ENCODE results near the gene MAGI2.
A peak's percentile ranks its signal among the peaks of the same experiment; 100 is the strongest.

The MAGI2 gene

DNA sequence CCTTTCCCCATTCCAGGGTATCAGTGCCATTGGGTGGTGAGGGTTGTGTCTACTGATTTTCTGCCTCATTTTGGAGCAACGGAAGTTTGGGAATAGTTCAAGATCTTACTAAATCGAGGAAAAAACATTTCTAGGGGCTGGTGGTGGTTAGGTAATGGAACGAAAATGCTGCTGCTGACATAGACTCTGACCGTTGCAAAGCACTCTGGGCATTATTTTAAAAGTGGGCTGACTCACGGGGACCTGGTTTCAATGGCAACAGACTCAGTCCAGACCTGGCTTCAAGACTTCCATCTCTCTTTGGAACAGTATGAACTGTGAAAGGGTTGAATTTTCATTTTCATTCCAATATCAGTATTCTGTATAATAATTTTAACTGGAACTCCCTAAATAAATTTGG lies 1370.9 kb downstream of the MAGI2 start:
- DNase-seq (ENCODE audit: low read depth): no peak

DNA sequence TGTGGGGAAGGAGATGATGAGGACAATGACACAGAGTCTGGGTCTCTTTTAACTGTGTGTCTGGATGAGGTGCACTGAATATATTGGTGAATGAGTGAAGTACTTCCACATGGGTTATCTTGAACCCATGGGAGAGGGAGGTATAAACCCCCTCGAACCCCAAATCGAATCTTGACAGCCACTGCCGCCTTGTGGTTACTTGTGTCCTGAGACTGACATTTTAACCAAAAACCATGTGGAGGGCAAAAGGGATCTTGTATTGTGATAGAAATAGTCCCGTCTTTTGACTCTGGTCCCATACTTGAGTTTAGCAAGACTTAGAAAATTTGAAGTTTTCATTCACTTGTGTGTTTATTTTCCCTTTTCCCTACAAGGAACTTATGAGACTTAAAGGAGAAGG lies 1371.6 kb downstream of the MAGI2 start:
- no peak for DNase-seq (ENCODE audit: low read depth)

DNA sequence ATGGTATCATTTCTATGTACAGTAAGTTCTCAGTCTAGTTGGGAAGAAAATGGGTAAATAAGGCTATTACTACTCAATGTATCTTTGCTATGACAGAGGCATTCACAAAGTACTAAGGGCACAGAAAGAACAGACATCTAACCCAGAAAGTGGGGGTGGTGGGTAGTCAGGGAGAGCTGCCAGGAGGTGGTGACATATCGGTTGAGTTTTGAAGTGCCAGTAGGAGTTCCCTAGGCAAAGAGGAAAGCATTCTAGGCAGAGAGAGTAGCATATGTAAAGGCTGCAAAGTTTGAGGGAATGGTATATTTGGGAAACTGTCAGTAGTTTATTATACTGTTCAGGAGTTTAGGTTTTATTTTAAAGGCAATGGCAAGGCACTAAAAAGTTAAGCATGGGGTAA lies 1372.1 kb downstream of the MAGI2 start:
- no peak for DNase-seq (ENCODE audit: low read depth)

DNA sequence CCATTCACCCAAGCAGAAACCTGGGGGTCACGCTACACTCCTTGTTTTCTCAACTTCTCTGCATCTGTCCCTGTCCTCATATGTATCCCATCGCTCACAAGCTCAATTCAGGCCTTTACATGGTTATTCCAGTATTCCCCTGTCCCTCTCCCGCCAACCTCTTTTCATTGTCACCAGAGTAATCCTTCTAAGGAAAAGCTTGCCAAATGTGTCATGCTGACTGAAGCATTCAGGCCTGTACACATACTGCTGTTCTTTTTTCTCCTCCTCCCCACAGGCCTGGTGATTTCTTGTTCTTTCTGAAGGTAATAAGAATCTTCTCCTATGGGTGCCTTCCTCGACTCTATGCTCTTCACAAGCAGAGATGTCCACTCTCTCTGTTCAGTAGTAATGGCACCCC lies 1372.7 kb downstream of the MAGI2 start:
- no peak for DNase-seq (ENCODE audit: low read depth)

DNA sequence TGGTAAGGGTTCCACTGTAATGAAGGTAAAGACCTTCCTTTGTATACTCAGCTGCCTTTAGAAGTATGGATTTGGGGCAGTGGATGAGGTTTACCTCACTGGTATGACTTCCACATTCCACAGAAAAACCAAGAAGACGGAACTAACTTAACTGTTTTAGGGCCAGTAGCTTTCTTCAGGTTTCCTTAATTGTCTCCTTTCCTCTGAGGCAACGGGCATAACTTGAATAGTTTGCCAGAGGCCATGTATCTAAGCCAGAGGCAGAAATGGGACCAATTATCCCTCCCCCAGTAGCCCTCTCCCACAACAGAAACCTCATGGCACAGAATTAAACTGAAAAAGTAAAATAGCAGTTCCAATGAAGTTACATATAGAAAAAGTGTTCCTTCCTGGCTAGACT lies 1373.2 kb downstream of the MAGI2 start:
- no peak for DNase-seq (ENCODE audit: low read depth)

DNA sequence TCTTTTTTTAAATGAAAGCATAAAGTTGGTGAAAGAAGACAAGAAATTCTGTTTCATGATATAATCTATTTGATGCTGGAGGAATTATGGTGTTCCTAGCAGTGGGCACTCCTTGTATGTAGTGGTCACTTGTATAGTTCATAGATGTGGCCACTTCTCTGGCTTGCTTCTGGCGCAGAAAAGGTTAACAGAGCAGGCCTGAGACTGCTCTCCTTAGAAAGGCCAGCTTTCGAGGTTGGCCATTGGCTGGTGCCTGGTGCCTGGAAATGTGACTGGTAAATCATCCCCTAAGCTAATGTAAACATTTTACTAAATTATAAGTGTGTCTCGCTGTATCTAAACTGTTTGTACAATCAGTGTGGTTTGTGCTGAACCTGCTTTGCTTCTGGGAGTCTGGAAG lies 1378.8 kb downstream of the MAGI2 start:
- DNase-seq (ENCODE audit: low read depth): no peak

DNA sequence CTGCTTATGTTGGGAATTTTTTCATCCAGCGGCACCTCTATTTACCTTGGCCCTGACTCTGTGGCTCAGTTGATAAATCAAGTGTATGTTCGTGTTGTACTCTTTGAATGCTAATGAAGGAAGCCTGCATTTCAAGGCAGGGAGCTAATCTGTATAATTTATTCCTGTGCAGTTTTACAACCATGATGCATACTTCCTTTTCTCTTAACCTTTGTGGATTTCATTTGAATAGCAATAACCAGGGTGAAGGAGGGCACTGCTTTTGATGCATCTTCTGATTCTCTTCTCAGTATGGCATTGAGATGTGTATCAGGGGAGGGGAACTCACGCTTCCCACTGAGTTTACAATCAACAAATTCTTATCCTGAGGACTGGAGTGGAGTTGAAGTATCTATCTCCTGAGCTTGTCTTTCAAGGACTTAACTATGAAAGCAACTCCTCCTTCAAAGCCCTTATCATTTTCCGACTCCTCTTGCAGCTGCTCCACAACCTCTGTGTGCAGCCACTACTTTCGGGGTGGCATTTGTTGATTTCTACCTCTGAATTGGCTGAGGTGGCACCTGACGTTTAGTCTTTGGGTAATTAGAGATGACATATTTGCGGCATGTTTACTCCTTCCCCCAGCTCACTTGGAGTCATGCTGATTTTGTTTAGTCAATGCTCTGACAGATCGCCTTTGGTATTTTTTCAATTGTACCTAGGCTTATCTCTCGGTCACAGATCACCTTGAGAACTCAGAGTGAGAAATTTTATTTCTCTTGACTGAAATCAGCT lies 1379.7 kb downstream of the MAGI2 start:
- no peak for DNase-seq (ENCODE audit: low read depth)

DNA sequence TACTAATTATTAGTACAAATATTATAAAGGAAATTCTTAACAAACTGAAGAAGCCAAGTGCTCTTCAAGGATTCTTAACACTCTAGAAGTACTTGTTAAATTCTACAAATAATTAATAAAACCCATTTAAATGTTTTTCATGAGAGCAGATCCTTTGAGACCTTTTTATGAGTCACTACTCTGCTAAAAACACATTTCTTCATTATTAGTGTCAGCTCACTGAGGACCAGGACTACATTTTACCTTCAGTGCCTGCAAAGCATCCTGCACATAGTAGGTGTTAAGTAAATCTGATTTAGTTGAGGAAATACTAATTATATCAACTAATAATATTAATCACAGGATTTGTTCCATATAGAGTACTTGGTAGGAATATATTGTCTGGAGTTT lies 1381.3 kb downstream of the MAGI2 start:
- DNase-seq (ENCODE audit: low read depth): no peak

DNA sequence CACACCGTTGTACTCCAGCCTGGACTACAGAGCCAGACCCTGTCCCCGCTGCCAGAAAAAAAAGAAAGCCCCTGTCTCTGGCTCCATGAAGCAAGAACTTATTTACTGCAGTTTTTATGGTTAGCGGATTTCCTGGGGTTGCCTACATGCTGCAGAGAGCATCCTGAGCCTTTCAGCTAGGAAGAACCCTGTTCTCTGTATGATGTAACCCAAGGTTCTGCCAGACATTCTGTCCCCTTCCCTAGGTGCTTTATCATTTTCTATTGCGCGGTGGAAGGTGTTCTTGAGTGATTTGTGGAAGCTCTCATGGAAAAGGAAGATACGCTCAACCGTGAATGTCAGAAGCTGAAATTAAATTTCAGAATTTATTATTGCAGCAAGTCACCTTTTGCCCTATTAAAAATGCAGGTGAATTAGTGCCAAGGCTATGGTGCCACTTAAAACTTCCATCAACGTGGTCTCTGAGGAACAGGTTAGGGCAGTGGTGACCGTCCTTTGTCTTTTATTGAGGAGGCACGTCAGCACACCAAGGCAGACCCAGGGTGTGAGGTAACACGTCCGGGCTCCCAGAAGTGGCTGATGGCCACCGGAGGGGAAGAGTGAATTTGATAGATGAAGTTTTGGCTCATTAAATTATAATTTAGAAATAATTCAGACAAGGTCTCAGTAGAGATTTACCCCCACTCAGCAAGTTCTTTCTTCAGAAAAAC lies 1381.8 kb downstream of the MAGI2 start:
- DNase-seq (ENCODE audit: low read depth): no peak

DNA sequence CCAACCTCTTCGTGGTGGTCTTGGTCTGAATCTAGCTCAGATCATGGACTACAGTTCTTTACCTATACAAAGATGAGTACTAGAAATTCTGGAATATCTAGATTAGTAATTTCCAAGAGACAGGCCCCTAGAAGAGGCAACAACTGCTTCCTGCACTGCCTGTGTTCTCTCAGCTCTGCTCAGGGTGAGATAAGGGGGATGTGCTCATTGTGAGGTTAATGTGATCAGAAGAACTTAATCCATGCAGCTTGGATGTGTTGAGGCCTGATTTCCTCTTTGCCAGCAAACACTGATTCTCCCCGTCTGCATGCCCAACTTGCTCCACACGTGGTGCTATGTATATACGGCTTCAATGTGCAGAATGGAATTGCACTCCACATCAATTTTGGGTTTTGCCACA lies 1386.9 kb downstream of the MAGI2 start:
- DNase-seq (ENCODE audit: low read depth): no peak

DNA sequence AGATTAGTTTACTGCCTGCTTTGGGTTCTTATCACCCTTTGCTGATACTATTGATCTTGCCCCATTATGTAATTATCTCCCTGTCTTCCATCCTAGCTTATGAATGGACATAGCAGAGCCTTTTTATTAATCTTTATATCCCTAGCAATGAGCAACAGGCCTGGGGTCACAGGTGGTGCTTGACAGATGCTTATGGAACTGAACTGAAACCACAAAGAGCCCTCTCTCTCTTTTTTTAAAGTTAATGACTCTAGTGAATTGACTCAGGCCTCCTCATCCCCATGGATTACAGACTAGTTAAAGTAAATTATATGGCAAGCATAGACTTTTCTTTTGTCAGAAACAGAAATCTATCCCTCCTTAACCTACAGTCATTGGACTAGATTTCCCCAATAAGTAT lies 1389.7 kb downstream of the MAGI2 start:
- no peak for DNase-seq (ENCODE audit: low read depth)

DNA sequence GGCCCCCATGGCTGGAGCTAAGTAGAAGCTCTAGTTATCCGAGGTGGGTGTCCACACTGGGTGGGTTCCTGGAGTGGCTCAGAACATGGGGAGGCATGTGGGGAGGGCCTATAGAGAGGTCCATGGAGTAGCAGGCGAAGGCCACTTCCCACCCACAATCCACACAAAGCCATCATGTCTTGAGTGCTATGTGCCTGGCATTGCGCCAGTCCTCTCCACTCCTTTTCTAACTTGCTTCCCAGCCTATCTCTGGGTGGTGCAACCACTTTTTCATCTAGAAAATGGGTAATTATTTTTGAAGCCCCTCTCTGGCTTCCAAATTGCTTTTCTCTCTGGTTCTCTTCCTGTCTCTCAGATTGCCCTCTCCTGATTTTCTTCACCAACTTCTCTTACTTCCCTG lies 1391.3 kb downstream of the MAGI2 start:
- DNase-seq (ENCODE audit: low read depth): no peak

DNA sequence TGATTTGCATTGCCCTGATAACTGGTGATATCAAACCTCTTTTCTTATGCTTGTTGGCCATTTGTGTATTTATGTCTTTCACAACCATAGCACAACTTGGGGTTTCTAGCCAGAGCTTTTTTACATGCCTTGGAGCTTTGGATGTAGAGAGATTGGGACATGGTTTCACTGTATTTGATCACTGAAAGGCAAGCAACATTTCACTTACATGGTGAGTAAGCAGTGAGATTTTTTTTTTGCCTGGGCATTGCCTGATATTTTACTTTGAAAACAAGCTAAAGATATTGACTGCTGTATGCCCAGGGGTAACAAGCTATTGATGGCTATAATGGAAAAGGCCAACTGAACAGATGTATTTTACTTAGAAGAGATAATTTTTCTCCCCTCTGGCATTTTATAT lies 1395.9 kb downstream of the MAGI2 start:
- no peak for DNase-seq (ENCODE audit: low read depth)

DNA sequence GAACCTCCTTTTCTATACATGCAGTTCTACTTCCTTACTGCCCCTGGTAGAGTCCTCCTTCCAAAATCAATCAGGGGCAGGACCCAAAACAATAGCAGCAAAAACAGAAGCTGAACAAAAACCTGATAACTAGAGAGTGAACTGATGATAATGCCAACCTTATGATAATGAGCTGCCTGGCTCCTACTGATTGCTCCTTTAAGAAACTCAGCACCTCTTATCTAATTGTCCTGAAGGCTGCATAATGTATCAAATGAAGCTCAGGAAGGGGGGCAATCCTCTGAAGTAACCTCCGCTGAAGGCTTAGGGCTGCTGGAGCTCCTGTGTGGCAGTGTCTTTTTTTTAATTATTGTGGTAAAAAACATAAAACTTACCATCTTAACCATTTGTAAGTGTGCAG lies 1397.9 kb downstream of the MAGI2 start:
- no peak for DNase-seq (ENCODE audit: low read depth)

DNA sequence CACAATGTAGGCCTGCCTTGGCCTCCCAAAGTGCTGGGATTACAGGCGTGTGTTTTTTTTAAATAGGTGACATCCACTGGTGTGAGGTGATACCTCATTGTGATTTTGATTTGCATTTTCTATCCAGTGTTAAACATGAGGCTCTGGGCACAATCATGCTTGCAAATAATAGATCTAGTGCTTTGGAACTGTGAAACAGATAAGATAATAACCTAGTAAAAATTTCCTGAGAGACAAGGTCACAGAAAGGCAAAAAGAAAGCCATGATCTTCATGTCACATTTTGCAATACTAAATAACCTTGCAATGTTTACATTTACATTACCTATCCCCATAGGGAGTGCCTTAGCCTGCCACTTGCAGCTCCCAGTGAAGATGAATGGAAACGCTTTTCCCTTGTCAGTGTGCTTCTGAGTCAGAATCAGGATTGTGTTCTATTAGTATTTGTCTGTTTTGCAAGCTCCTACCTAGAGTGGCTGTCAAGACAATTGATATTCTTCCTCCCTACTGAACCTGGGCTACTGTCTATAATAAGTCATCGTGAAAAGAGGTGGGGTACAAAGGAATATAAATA lies 1398.4 kb downstream of the MAGI2 start:
- no peak for DNase-seq (ENCODE audit: low read depth)

DNA sequence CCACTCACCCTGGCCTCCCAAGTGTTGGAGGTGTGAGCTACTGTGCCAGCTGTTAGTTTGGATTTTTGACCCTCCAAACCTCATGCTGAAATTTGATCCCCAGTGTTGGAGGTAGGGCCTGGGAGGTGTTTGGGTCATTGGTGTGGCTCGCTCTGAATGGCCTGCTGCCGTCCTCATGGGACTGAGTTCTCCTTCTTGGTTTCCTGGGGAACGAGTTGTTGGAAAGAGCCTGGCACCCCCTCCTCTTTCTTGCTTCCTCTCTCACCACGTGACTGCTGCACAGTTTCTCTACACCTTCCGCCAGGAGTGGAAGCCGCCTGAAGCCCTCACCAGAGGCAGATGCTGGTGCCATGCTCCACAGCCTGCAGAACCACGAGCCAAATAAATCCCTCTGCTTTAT lies 1401.4 kb downstream of the MAGI2 start:
- no peak for DNase-seq (ENCODE audit: low read depth)

DNA sequence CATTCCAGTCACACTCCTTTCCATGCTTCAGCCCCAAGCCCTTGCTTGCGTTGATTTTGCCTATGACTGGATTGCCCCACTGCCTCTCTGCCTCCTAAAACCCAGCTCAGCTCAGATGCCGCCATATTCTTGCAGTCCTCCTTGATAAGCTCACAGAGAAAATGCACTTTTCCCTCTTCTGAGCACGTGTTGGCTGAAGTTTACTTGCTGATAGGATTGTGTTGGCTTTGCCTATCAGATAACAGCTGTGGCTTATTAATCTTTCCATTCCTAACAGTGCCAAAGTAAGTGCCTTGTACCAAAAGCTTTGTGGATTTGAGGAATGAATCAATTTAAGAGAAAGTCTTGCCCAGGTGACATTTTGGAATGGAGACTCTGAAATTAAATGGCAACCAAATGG lies 1405.7 kb downstream of the MAGI2 start:
- DNase-seq (ENCODE audit: low read depth): no peak

DNA sequence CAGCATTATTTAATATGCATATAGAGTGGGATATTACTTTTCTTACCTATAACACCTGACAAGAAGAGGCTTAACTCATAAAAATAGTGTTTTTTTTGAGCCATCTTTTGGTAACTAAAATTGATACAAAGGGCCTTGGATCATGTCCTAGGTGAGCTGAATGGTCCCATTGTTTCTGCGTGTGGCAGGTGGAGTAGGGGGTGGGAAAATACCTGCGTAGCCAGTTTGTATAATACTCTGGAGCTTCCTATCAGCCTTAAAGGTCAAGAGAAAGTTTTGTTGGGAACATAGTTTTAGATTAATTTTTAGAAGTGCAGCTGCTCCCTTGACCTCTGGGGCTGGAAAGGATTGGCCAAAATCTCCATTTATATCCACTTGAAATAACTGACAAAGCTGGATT lies 1410.3 kb downstream of the MAGI2 start:
- no peak for DNase-seq (ENCODE audit: low read depth)

DNA sequence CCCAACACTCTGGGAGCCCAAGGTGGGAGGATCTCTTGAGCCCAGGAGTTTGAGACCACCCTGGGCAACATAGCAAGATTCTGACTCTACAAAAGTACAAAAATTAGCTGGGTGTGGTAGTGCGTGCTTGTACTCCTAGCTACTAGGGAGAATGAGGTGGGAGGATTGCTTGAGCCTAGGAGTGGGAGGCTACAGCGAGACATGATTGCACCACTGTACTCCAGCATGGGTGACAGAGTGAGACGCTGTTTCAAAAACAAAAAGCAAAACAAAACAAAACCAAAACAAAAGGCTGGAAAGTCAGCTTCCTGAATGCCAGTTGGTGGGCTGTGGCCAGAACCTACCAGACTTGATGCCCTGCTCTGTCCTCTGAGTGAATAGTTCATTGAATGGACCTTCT lies 1412.0 kb downstream of the MAGI2 start:
- DNase-seq (ENCODE audit: low read depth): no peak

DNA sequence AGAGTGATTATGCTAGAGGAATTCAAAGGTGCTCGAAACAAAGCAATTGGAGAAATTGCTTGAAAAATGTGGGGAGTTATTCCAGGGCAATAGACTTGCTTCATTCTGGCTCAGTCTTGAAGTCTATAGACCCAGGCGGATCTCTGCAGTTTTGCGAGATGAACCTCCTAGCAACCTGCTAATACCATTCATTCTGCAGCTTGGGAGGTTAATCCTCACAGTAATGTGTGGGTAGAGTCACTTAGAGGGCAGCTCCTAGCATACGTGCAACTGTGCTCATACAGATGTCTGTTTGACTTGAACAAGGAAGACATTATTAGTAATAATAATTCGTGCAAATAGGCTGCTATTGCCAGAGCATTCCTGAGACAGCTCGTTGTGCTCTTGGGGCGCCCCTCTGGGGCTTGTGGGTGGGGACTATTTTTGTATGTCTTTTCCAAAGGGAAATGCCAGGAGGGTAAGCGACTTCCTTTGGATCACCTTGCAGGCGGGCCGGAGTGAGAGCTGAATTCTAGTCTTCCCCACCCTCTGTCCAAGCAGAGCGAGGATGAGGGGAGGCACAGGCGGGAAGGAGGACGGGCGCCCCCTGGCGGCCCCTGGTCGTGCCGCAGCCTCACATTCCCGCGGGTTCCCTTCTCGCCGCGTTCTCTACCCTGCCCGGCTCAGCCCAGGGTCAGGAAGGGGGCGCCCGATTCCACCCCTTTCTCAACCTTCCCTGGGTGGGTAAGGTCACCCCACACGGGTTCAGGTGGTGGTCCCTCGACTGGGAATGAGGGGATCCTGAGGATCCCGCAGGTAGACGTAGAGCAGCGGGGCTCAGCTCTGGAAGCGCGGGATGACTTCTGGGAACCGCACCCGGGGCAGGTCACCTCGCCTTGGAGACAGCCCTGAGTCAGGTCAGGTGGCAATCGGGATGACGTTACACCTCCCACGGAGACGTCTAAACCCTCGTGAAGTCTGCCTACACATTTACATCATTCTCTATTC lies 1413.4 kb downstream of the MAGI2 start:
- peak; percentile 28 for DNase-seq (ENCODE audit: low read depth)

DNA sequence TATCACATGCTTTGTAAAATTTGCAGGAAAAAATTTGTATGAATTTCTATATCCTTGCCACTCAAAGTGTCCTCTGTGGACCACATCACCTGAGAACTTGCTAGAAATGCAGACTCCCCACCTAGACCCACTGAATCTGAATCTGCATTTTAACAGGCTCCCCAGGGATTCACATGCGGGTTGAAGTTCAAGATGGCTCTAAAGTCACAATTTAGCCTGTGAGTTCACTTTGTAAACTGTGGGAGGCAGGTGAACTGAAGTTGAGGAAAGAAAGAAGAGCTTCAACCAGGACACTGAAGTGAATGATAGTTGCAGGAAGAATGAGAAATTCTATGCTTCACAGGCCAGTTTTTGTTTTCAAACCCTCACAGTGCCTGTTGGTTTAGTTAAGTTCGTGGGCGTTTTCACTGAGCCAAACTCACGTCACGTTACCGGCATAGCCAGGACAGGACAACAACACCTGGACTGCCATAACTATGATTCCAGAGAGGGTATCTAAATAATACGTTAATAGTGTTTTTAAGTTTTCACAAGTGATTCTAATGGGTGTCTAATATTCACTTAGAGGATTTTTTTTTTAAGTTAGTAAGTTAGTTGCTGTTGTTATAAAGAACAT lies 1414.9 kb downstream of the MAGI2 start:
- DNase-seq (ENCODE audit: low read depth): no peak

DNA sequence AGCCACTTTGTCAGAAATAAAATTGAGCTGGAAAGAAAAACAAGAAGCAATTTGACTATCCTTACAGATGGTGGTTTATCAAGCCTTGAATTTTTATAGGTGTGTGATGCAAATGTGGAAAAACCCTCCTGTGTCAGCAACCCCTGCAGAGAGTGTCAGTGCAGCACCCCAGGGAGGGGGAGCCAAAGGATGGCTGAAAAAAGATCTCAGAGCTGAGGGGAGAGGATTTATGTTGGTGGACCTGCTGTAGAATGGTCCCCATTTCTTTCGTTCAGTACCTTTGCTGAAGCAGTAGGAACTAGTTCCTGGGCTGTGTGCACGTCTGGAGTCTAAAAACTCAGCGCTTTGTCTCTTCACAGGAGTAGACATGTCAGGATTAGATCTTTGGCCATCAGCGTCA lies 1415.9 kb downstream of the MAGI2 start:
- no peak for DNase-seq (ENCODE audit: low read depth)
